Fibroblast of gingiva (primary cell): ENCODE measurements around the gene GNS.

Experiments used
- DNase-seq: peaks from one replicate; pipeline ENCODE4 v3.0.0-alpha.2; 2011; ENCODE audit warnings: low read depth

Gene GNS

DNA sequence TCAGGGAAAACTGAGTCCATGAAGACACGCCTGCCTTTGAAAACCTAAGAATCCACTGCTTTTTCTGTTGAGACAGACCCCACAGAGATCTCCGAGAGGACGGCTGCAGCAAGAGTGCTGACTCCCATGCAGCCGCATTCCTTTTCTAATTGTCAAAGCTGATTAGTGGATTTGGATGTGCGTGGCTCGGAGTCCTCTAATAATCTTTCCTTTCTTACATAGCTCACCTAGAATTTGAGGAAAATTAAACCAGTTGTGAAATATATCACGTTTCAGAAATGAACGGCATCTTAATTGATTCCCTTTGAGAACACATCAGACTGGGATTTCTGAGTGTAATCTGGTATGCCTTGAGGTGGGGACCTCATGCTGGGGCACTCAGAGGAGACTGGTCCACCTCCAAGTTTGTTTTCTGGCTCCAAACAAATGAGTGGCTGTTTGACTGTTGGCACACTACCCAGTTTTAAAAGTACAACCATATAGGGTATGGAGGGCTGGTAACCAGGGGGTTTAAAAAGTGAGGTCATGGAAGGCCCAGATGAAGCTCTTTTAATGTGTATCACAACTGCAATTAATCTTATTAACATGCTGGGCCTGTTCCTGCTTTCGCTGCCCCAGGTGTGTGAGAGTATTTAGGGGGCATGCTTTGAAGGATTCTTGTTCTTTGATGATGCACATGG lies 85.6 kb downstream of the GNS start:
- DNase-seq: no peak

DNA sequence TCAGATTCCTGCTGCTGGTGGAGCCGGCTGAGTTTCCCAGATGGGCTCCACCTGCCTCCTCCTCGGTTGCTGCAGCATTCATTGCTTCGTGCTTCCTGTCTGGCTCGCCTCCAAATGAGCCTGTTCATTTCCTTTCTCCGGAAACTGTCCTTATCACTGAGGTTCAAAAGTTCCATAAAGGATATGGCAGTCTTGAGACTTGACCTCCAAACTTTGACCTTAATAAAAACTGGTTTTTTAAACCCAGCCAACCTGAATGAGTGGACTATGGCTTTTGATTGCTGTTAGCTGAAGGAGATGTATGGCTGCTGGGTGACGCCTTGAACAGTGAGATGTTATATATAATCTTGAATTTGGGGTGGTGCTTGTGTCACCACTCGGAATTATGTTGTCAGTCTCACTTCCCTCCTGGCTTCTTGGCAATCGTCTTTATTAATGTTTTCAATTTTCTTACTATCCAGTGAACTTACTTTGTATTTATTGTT lies 86.2 kb downstream of the GNS start:
- DNase-seq: no peak

DNA sequence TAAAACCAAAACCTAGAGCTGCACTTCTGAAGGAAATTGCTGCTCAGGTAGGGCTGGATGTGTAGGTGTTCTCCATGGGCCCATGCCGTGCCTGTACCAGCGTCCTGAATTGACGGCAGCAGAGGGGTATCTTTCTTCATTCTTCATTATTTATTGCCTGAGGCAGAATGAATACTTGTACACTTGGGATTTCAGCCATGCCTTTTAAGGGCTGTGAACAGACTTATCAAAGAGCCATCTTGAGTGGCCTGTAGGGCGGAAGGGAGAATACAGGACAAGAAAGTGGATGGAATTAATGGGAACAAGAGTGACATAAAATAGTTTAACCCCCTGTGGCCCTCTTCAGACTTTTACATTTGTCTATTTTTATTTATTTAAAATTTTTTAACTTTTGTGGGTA lies 87.5 kb downstream of the GNS start:
- no peak for DNase-seq

DNA sequence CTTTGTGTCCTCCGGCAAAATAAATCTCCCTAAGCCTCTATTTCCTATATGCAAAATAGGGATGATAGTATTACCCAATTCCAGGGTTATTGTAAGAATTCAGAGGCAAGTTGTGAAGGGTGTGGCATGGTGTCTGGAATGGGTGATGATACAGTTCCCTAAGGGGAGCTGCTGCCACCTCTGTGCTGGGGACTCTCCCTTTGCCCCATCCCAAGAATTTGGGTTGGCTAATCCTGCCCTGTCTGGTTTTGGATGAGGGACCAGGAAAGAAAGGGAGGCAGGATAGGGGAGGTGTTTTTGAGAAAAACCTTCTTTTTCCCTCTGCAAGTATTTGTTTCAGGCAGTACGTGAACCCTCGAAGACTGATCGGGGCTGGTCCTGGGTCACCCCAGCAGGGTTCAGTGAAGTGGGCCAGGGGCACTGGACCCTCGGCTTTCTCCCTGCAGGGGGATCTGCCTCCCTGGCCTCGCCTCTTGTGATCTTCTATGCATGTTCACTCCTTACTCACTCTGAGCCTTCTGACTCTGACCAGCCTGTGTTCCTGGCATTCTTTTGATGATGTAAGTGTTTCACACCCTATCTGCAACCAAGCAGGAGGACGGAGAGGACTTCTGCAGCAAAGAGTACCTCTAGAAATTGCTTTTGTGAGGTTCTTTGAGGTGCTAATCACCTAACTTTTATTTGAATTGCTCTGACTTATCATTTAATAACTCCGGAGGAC lies 88.1 kb downstream of the GNS start:
- no peak for DNase-seq

DNA sequence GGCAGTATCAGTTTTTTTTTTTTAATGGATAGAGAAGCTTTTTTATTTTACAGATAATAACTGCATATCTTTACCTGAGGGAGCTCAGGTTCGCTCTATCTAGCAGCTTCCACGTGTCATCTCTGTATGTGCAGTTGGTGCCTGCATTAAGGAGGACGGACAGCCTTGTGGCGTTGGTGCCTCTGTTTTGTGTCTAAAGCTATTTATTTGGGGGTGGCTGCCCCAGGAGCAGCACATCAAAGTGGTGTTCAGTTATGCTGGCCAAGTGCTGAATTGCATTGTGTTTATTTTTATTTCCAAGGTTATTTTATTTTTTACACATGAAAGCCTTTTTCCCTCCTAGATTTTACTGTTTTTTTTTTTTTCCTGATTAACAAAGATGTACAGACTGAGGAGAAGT lies 89.2 kb downstream of the GNS start:
- DNase-seq: no peak

DNA sequence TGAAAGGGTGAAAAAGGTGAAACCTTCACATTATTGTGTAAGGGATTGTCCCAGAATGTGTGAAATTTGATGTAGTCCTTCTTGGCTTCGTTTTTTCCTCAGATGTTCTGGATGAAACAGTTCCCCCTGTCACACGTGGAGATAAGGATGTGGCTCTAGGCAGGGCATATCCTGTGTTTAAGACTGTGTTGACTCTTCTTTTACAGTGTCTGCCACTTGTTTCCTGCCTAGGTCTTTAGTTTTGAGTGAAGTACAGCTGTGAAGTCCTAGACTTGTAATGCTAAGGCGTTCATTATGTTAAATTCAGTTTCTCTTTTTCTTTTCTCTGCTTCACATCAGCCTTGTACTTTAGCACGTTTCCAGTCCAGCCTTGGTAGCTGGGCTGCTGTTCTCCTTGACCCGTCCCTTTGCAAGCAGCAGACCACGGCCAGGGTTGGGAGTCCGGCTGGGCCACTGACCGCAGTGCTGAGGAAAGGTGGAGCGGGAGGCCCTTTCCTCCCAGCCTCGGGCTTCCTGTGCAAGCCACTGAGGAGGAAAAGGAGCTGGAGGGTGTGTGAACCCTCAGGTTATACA lies 89.8 kb downstream of the GNS start:
- no peak for DNase-seq

DNA sequence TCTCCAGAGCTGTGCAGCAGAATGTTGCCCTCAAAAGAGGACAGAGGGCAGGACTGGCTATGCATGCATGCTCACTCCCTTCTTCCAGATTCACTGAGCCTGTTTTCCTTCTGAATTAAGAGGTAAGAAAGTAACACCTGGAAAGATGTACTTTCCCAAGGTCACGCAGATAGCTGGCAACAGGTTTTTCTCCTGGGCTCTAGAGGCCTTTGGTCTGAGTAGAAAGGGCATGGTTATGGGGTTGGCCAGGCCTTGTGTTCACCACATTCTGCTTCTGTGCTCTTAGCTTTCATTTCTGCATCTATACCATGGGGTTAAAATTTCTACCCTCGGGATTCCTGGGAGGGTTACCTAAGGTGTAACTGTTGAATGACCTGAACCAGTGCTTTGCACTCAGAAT lies 91.4 kb downstream of the GNS start:
- DNase-seq: no peak

DNA sequence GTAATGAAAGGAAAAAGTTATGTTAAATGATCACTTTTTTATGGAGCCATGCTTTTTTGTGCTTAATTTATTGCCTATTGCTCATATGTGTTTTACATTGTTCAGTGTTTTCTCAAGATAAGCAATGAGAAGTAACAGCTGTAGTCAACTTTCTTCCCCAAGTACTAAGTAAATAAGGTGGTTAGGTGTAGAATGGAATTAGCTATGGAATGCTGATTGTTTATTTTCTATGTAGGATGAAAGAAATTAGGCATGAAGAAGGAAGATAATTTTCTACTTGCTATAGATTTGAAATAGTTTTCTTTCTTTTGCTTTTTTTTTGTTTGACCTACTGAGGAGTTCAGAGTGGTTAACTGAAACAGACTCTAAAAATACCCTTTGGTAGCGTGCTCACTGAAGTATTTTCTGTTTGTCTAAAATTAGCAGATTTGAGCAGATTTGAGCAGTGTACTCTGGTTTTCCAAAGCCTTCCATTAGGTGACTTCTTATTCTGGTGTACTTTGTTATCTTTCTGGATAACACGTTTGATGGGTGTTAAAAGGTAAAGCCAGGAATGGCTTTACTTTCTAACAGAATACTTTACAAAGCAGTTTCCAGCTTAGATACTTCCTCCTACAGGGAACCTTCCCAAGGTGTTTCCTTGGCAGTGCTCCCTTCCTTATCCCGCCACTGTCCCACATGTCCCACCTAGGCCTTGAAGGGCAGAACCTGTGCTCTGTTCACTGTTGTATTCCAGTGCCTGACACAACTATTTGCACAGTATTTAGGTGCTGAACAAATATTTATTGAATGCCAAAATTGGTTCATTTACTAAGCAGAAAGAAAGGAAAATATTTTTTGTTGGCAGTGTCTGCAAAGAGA lies 92.9 kb downstream of the GNS start:
- DNase-seq: no peak

DNA sequence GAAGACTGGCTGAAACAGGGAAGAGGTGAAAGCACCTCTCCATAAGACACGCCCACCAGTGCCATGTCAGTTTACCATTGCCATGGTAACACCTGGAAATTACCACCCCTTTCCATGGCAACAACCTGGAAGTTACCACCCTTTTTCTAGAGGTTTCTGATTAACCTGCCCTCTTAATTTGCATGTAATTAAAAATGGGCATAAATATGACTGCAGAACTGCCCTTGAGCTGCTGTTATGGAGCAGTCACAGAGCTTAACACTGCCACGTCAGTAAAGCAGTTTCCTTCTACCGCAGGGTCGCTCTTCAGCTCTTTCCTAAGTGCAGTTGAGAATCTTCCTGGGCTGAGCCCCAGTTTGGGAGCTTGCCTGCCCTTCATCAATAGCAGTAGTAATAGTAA lies 93.7 kb downstream of the GNS start:
- DNase-seq: no peak
